Keratinocyte (primary cell): ENCODE measurements around the gene CEL. TPM values are rescaled to one million over a fixed set of nuclear protein-coding genes. Genes with fewer than 3 reads are reported as not detected.
"Not testable (repeated sequence)": the region's sequence is repeated elsewhere in the genome, so short reads cannot be mapped to it uniquely, and the experiment has no call there.

Experiments
- DNase-seq: peaks from one replicate; pipeline ENCODE4 v3.0.0-alpha.2; 2011; ENCODE audit warnings: low read depth, missing footprints, low spot score
- FAIRE-seq: peaks from 2 replicates; lab custom pipeline; 2011; peaks lifted over from hg19 to GRCh38; lab: Jason Lieb, UNC
- H2AFZ ChIP-seq: 2 replicates; pipeline ENCODE4 v1.6.0; 2012; ENCODE audit warnings: low read length, control low read depth, inconsistent platforms; ENCODE audit not compliant: control insufficient read depth
- H3K27ac ChIP-seq: 2 replicates; pipeline ENCODE4 v1.5.1; 2011; ENCODE audit warnings: low read length; ENCODE audit not compliant: control insufficient read depth, insufficient read depth
- H3K27me3 ChIP-seq: 3 replicates; pipeline ENCODE4 v1.6.0; 2011; ENCODE audit warnings: low read length; ENCODE audit not compliant: control insufficient read depth, insufficient read depth; ENCODE audit errors: extremely low read depth
- H3K36me3 ChIP-seq, 2 experiments: 2 replicates in 1 of 2; 3 replicates in 1 of 2; pipeline ENCODE4 v1.5.1; 2011; ENCODE audit warnings: low read length in 2 of 2, mild to moderate bottlenecking in 1 of 2; ENCODE audit not compliant: control insufficient read depth in 2 of 2, insufficient read depth in 2 of 2; ENCODE audit errors: extremely low read depth in 1 of 2
- H3K4me1 ChIP-seq: 3 replicates; pipeline ENCODE4 v1.5.1; 2011; ENCODE audit warnings: low read length; ENCODE audit not compliant: control insufficient read depth, insufficient read depth; ENCODE audit errors: extremely low read depth
- H3K4me2 ChIP-seq: 3 replicates; pipeline ENCODE4 v1.6.0; 2011; ENCODE audit warnings: low read depth, low read length; ENCODE audit not compliant: control insufficient read depth, insufficient read depth; ENCODE audit errors: extremely low read depth
- H3K4me3 ChIP-seq, 3 experiments: fragments of 200-600 bp in 1 of 3; sonication (generic) in 1 of 3; 2 replicates in 2 of 3; 3 replicates in 1 of 3; pipeline ENCODE4 v1.5.1; 2011 to 2016; ENCODE audit warnings: low read length in 3 of 3, mild to moderate bottlenecking in 3 of 3, control low read depth in 2 of 3, inconsistent platforms in 1 of 3, low read depth in 1 of 3, mixed read lengths in 1 of 3, mixed run types in 1 of 3, moderate library complexity in 1 of 3; ENCODE audit not compliant: control insufficient read depth in 2 of 3, insufficient read depth in 2 of 3; ENCODE audit errors: extremely low read depth in 1 of 3
- H3K79me2 ChIP-seq: 2 replicates; pipeline ENCODE4 v1.6.0; 2012; ENCODE audit warnings: low read length; ENCODE audit not compliant: control insufficient read depth, insufficient read depth
- H3K9ac ChIP-seq: 3 replicates; pipeline ENCODE4 v1.6.0; 2011; ENCODE audit warnings: low read length; ENCODE audit not compliant: control insufficient read depth, insufficient read depth; ENCODE audit errors: extremely low read depth
- H3K9me1 ChIP-seq: 3 replicates; pipeline ENCODE4 v1.6.0; 2011; ENCODE audit warnings: low read length; ENCODE audit not compliant: control insufficient read depth, insufficient read depth; ENCODE audit errors: extremely low read depth
- H3K9me3 ChIP-seq: 2 replicates; pipeline ENCODE4 v1.5.1; 2012; ENCODE audit warnings: low read depth, low read length; ENCODE audit not compliant: control insufficient read depth
- H4K20me1 ChIP-seq: 3 replicates; pipeline ENCODE4 v1.6.0; 2011; ENCODE audit warnings: low read length; ENCODE audit not compliant: control insufficient read depth, insufficient read depth; ENCODE audit errors: extremely low read depth
- CTCF ChIP-seq, 3 experiments: IDR thresholded peaks in 1 of 3; conservative IDR thresholded peaks in 1 of 3; optimal IDR thresholded peaks in 1 of 3; 2 replicates in 2 of 3; 3 replicates in 1 of 3; pipeline versions ENCODE3 to v1.5.1; 2011; ENCODE audit warnings: low read length in 3 of 3, mild to moderate bottlenecking in 3 of 3, moderate library complexity in 2 of 3, control low read depth in 1 of 3, inconsistent platforms in 1 of 3; ENCODE audit not compliant: insufficient read depth in 2 of 3; ENCODE audit errors: extremely low read depth in 1 of 3
- EZH2 ChIP-seq: IDR thresholded peaks from one replicate; pipeline ENCODE4 v1.6.1; 2012; ENCODE audit warnings: inconsistent platforms, mild to moderate bottlenecking, low read length, moderate library complexity
- dilution Hi-C: fragments of 300-500 bp; cut with MboI; formaldehyde crosslinking; loops from one replicate; pipeline ENCODE4 v1.7.0; 2020; ENCODE audit warnings: low sequenced_read_pairs; ENCODE audit not compliant: extremely low pct_ligation_motif_present
- polyA plus RNA-seq, 5 experiments: library from polyadenylated mRNA; depleted of rRNA in 3 of 5; stranded (reverse) in 3 of 5; stranded (forward) in 1 of 5; unstranded in 1 of 5; fragments of >200 nt; gene quantifications; 1 replicate in 1 of 5; 2 replicates in 3 of 5; 3 replicates in 1 of 5; pipeline versions ENCODE4 v1.2.1 to v1.2.3, GENCODE V29; 2011 to 2012; ENCODE audit warnings: missing spikeins in 2 of 5, low read depth in 1 of 5, low replicate concordance in 1 of 5

Gene CEL
- polyA plus RNA-seq, 1 donor (not counting 4 experiments of a cell fraction or from before 2014, with no cell fraction given) = 0.12 TPM

GRCh38 chr9:133037775-133038515 is 23.8 kb upstream of the CEL start:
- Histone ChIP-seq H3K79me2 (peaks cover 67% of the 10 kb centered on the region), H3K27ac (no peak overlapping the region), H3K27me3 (no peaks in the 10 kb centered on the region), H3K36me3 (peaks cover 9 to 11% of the 10 kb centered on the region in 2 experiments), H3K4me3 (no peak overlapping the region), H3K4me1 (no peaks in the 10 kb centered on the region), H3K4me2 (no peak overlapping the region), H3K9me1 (no peaks in the 10 kb centered on the region), H3K9ac (no peak overlapping the region), H3K9me3 (no peaks in the 10 kb centered on the region), H4K20me1 (peaks cover 10% of the 10 kb centered on the region), H2AFZ (no peak overlapping the region)
- no peak for DNase-seq
- no peak for FAIRE-seq
- dilution Hi-C loops = no loop called here
- TF ChIP-seq CTCF (optimal IDR thresholded peaks at IDR 0.05 in 1 of 3, IDR thresholded peaks at IDR 0.05 in 1 of 3, conservative IDR thresholded peaks at IDR 0.05 in 1 of 3; ENCODE audit: extremely low read depth in 1 of 3, insufficient read depth in 2 of 3, low read length in 3 of 3) (no peak), EZH2 (no peak)

GRCh38 chr9:133040892-133041479 is 20.8 kb upstream of the CEL start:
- H3K27me3 ChIP-seq, H3K4me2 ChIP-seq, H3K9me1 ChIP-seq, DNase-seq, H2AFZ ChIP-seq, H3K9me3 ChIP-seq, H3K9ac ChIP-seq, H3K27ac ChIP-seq, dilution Hi-C loops, H3K4me3 ChIP-seq, FAIRE-seq, H3K4me1 ChIP-seq: not testable (repeated sequence)
- Histone ChIP-seq H4K20me1 (peaks cover 13% of the 10 kb centered on the region), H3K79me2 (peaks cover 36% of the 10 kb centered on the region), H3K36me3 (peaks cover 28 to 29% of the 10 kb centered on the region in 2 experiments)
- peak in 2 of 3 experiments; percentile 46 to 65 for TF ChIP-seq CTCF (optimal IDR thresholded peaks at IDR 0.05 in 1 of 3, IDR thresholded peaks at IDR 0.05 in 1 of 3, conservative IDR thresholded peaks at IDR 0.05 in 1 of 3; ENCODE audit: extremely low read depth in 1 of 3, insufficient read depth in 2 of 3, low read length in 3 of 3)
